GM19463 (cell line): Measurements from ENCODE around the gene PTGIR.

Experiments used
- ATAC-seq: cut with Tn5 transposase; IDR thresholded peaks from one replicate; pipeline ENCODE4 v1.9.1; 2021; ENCODE audit warnings: mild to moderate bottlenecking, moderate library complexity; ENCODE audit not compliant: unreplicated experiment

The PTGIR gene

GRCh38 chr19:46601318-46602224 lies 23.3 kb downstream of the PTGIR start, which contains the start of gene CALM3:
TSS of gene CALM3 (plus strand) at chr19:46601330. CDS start at chr19:46601435, 105 bp downstream.
- no peak for ATAC-seq

DNA sequence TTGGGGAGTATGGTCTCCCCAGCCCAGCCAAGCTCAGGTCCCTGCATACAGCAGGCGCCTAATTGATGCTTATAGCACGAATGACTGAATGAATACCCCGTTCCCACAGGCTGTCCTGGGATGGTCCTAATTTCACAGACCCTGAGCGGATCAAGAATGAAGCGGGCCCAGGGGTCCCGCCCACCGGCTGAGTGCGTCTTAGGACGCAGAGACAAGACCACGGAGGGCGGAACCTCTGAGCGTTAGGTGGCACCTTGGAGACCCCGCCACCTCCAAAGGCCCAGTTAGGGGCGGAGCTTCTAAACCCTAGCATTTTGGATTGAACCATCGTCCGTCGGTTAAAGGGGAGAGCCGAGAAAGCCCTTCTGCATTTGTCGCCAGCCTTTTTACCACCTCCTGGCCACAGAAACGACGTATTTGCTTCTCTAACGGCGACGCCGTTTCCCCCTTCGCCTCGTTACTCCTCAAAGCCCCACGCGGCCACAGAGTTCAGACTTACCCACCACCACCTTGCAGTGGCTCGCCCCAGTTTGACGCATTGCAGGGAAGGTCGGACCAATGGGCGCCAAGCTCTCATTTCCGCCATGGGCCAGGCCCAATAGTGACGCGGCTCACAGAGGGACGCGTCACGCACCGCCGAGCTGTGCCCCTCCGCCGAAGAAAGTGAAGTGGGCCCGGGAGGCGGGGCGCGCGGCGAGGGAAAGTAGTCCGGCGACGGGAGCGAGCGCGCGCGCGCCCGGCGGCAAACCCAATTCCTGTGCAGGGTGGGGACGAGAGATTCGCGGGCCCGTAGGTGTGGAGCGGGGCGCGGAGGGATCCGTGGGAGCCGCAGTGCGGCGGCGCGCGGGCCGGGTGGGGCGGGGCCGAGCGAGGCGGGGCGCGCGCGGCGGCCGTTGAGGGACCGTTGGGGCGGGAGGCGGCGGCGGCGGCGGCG lies 24.2 kb downstream of the PTGIR start:
- ATAC-seq = peak; percentile 75

DNA sequence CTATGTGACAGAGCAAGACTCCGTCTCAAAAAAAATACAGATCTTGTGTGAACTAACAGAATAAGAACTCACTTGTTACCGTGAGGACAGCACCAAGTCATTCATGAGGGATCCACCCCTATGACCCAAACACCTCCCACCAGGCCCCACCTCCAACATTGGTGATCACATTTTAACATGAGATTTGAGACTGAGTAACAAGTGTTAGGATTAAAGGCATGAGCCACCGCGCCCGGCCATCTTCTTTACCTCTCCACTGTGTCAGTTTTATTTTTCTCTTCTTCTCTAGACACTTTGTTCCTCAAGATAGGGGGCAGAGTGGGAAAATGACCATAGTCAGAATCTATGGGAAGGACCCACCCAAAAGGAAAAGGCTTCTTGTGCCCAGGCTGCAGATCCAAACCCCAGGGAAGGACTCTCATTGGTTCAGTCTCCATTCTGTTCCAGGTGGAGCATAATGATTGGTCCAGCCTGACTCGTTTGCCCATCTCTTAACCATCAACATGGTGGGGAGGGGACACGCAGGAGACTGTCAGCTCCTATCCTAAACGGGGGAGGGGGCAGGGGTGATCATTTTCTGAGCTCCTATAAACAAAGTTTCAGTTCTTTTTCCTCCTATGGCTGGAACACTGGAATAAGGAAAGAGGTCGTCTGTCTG lies 25.0 kb downstream of the PTGIR start:
- no peak for ATAC-seq

GRCh38 chr19:46598372-46598917 lies 26.4 kb downstream of the PTGIR start:
- ATAC-seq = no peak

DNA sequence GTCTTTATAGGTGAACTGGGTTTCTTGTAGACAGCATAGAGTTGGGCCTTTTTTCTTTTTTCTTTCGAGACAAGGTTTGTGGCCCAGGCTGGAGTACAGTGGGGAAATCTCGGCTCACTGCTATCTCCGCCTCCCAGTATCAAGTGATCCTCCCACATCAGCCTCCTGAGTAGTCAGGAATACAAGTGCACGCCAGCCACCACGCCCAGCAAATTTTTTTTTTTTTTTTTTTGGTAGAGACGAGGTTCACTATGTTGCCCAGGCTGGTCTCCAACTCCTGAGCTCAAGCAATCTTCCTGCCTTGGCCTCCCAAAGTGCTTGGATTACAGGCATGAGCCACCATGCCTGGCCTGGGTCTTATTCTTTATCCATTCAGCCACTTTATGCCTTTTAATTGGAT lies 28.9 kb downstream of the PTGIR start:
- ATAC-seq = no peak

DNA sequence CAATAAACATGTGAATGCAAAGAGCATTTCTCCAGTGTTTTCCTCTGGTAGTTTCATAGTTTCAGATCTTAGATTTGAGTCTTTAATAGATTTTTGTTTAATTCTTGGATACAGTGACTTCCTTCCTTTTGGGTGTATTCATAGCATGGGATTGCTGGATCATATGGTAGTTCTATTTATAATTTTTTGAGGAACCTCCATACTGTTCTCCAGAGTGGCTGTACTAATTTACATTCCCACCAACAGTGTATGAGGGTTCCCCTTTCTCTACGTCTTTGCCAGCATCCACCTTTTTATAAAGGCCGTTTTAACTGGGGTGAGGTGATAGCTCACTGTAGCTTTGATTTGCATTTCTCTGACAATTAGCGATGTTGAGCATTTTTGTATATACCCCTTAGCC lies 33.0 kb downstream of the PTGIR start:
- no peak for ATAC-seq

- no peak for ATAC-seq
Measured at GRCh38 chr19:46591254-46591653, 33.6 kb downstream of the PTGIR start.

DNA sequence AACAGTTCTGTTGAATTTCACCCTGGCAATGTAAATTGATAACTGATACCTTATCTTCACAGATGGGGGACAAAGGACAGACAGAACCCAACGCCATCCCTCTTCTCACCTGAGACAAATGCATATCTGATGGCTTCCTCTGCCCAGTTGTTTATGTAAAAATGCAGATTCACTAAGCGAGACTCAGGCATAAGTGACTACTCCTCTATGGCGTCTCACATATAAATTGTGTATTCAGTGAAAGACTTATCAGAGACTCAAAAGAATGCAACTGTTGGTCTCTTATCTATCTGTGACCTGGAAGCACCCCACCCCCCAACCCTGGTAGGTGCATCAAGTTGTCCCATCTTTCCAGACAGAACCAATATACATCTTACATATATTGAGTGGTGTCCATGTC lies 37.0 kb downstream of the PTGIR start:
- ATAC-seq = no peak

- ATAC-seq = no peak
Measured at GRCh38 chr19:46586294-46586693, 38.6 kb downstream of the PTGIR start.

- no peak for ATAC-seq
Measured at GRCh38 chr19:46585539-46585938, 39.4 kb downstream of the PTGIR start.

- ATAC-seq = no peak
Measured at GRCh38 chr19:46580247-46580646, 44.6 kb downstream of the PTGIR start.

DNA sequence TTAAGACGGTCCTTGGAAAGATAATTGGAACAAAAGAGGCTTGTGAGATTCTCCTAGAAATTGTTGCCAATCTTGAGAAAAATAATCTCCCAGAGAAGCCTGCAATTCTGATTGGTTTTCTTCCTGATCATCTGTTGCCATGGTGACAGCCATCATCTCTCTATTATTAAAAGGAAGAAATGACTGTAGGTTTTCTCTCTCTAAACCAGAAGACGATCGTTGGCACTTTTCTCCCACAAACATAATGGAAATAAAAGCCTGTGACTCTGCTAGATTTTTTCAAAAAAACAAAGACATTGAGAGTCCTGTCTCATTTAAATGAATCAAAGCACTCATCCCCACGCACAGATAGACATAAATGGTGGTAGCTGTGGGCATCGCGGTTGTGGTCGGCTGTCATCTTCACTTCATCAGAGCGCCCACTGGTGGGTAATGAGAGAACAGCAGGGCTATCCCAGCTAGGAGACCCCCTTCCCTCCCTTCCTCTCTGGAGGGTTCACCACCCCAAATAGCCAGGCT lies 45.5 kb downstream of the PTGIR start:
- no peak for ATAC-seq

DNA sequence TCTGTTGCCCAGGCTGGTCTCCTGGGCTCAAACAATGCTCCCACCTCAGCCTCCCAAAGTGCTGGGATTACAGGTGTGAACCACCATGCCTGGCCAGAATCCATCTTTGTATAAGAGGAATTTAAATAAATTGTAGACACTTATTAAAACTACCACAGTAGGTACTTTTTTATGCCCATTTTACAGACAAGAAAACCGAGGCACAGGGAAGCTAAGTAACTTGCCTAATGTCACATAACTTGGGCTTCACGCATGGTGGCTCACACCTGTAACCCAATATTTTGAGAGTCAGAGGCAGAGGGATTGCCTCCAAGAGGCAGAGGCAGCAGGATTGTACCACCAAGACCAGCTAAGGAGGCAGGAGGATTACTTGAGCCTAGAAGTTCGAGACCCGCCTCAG lies 46.4 kb downstream of the PTGIR start:
- ATAC-seq = no peak

- ATAC-seq = no peak
Measured at GRCh38 chr19:46574533-46574932, 50.4 kb downstream of the PTGIR start.

- ATAC-seq = no peak
Measured at GRCh38 chr19:46573679-46574498, 51.0 kb downstream of the PTGIR start.

- no peak for ATAC-seq
Measured at GRCh38 chr19:46571495-46571894, 53.4 kb downstream of the PTGIR start.
